ENCODE measurements around the gene GPC6.

The GPC6 gene

GRCh38 chr13:94419925-94420305 lies 1193.3 kb downstream of the GPC6 start:
- DNase-seq (ENCODE audit: extremely low spot score), result no peak
- CTCF ChIA-PET, result interaction anchor here (0.6 to 1.1 kb wide), 2 partner anchors 50 to 58 kb away, joined by 4 read pairs; no protein-coding TSS in a partner anchor
- TF ChIP-seq HDGF (IDR thresholded peaks at IDR 0.05; ENCODE audit: borderline replicate concordance) (no peak), ARNT (IDR thresholded peaks at IDR 0.05) (no peak), ZNF384 (IDR thresholded peaks at IDR 0.05) (no peak), CTBP1 (IDR thresholded peaks at IDR 0.05; ENCODE audit: borderline replicate concordance) (no peak), FOXM1 (IDR thresholded peaks at IDR 0.05; ENCODE audit: borderline replicate concordance) (no peak), FOXK2 (IDR thresholded peaks at IDR 0.05) (no peak), TARDBP (IDR thresholded peaks at IDR 0.05) (no peak), BHLHE40 (IDR thresholded peaks at IDR 0.05; ENCODE audit: borderline replicate concordance) (no peak), SUZ12 (IDR thresholded peaks at IDR 0.05) (no peak), FOXA1 (IDR thresholded peaks at IDR 0.05) (no peak), NFRKB (IDR thresholded peaks at IDR 0.05) (no peak), L3MBTL2 (conservative IDR thresholded peaks at IDR 0.05) (no peak)
- POLR2A ChIA-PET, result no interaction called here

GRCh38 chr13:94427313-94427953 lies 1200.8 kb downstream of the GPC6 start:
- no peak for TF ChIP-seq FOXA1 (IDR thresholded peaks at IDR 0.05)
- POLR2A ChIA-PET, result no interaction called here
- no peak for DNase-seq (ENCODE audit: extremely low spot score)
- CTCF ChIA-PET, result interaction anchor here (0.6 to 1.4 kb wide), 3 partner anchors 8 to 1526 kb away, joined by 3 to 7 read pairs (median 3); no protein-coding TSS in a partner anchor

GRCh38 chr13:94431574-94431973 lies 1205.0 kb downstream of the GPC6 start:
- TF ChIP-seq ELF4 (IDR thresholded peaks at IDR 0.05), result no peak
- TF ChIP-seq L3MBTL2 (conservative IDR thresholded peaks at IDR 0.05), result no peak
- TF ChIP-seq NFRKB (IDR thresholded peaks at IDR 0.05), result no peak
- peak; percentile 43 for DNase-seq (ENCODE audit: extremely low spot score)
- ChIA-PET CTCF (interaction anchor here (1.1 to 10.7 kb wide), 3 partner anchors 9 to 188 kb away, joined by 3 to 175 read pairs (median 29); no protein-coding TSS in a partner anchor), POLR2A (interaction anchor here (1.0 kb wide), 1 partner anchor 164 kb away, joined by 6 read pairs; the partner anchor contains the start of gene TGDS)

- TF ChIP-seq BHLHE40 (IDR thresholded peaks at IDR 0.05; ENCODE audit: borderline replicate concordance), result no peak
- TF ChIP-seq LEF1 (IDR thresholded peaks at IDR 0.05; ENCODE audit: borderline replicate concordance), result no peak
- no peak for TF ChIP-seq PKNOX1 (IDR thresholded peaks at IDR 0.05)
- TF ChIP-seq CTBP1 (IDR thresholded peaks at IDR 0.05; ENCODE audit: borderline replicate concordance), result no peak
- TF ChIP-seq ELF4 (IDR thresholded peaks at IDR 0.05), result no peak
- TF ChIP-seq ARNT (IDR thresholded peaks at IDR 0.05), result no peak
- TF ChIP-seq FOXM1 (IDR thresholded peaks at IDR 0.05; ENCODE audit: borderline replicate concordance), result no peak
- no peak for DNase-seq (ENCODE audit: extremely low spot score)
- CTCF ChIA-PET, result interaction anchor here (1.1 to 10.7 kb wide), 3 partner anchors 9 to 188 kb away, joined by 3 to 175 read pairs (median 29); no protein-coding TSS in a partner anchor
- POLR2A ChIA-PET, result interaction anchor here (1.0 to 5.4 kb wide), 2 partner anchors 118 to 164 kb away, joined by 6 to 46 read pairs; partner anchors contain the start of gene TGDS
Observed at GRCh38 chr13:94431987-94432386, 1205.4 kb downstream of the GPC6 start.

- ChIA-PET CTCF (interaction anchor here (0.5 to 10.7 kb wide), 12 partner anchors 9 to 1282 kb away, joined by 3 to 175 read pairs (median 4); partner anchors contain the start of gene TGDS), POLR2A (interaction anchor here (0.6 to 5.4 kb wide), 6 partner anchors 47 to 184 kb away, joined by 3 to 46 read pairs (median 4); partner anchors contain the start of genes GPR180 and TGDS)
- peak; percentile 67 for DNase-seq (ENCODE audit: extremely low spot score)
- TF ChIP-seq CTBP1 (IDR thresholded peaks at IDR 0.05; ENCODE audit: borderline replicate concordance), result no peak
- TF ChIP-seq FOXK2 (IDR thresholded peaks at IDR 0.05), result no peak
- TF ChIP-seq FOXA1 (IDR thresholded peaks at IDR 0.05), result no peak
- TF ChIP-seq ARNT (IDR thresholded peaks at IDR 0.05), result no peak
- no peak for TF ChIP-seq SP1 (IDR thresholded peaks at IDR 0.05)
Observed at GRCh38 chr13:94433055-94433961, 1206.7 kb downstream of the GPC6 start.

- POLR2A ChIA-PET, result interaction anchor here (0.9 to 5.4 kb wide), 2 partner anchors 10 to 114 kb away, joined by 3 to 46 read pairs; no protein-coding TSS in a partner anchor
Observed at GRCh38 chr13:94435604-94436226, 1209.1 kb downstream of the GPC6 start.

More at GRCh38 chr13:94435604-94436226, 1209.1 kb downstream of the GPC6 start:
- DNase-seq (ENCODE audit: extremely low spot score), result peak; percentile 80
- CTCF ChIA-PET, result interaction anchor here (0.6 to 10.7 kb wide), 18 partner anchors 9 to 1855 kb away, joined by 3 to 175 read pairs (median 3); no protein-coding TSS in a partner anchor
- TF ChIP-seq NFRKB (IDR thresholded peaks at IDR 0.05) (no peak), L3MBTL2 (conservative IDR thresholded peaks at IDR 0.05) (no peak), TARDBP (IDR thresholded peaks at IDR 0.05) (no peak), SP1 (IDR thresholded peaks at IDR 0.05) (no peak), FOXK2 (IDR thresholded peaks at IDR 0.05) (no peak), ARNT (IDR thresholded peaks at IDR 0.05) (no peak), PKNOX1 (IDR thresholded peaks at IDR 0.05) (no peak), FOXA1 (IDR thresholded peaks at IDR 0.05) (no peak), FOXM1 (IDR thresholded peaks at IDR 0.05; ENCODE audit: borderline replicate concordance) (no peak), ZNF384 (IDR thresholded peaks at IDR 0.05) (no peak), CTBP1 (IDR thresholded peaks at IDR 0.05; ENCODE audit: borderline replicate concordance) (no peak), LEF1 (IDR thresholded peaks at IDR 0.05; ENCODE audit: borderline replicate concordance) (no peak), ELF4 (IDR thresholded peaks at IDR 0.05) (no peak), SUZ12 (IDR thresholded peaks at IDR 0.05) (no peak), HDGF (IDR thresholded peaks at IDR 0.05; ENCODE audit: borderline replicate concordance) (no peak), BHLHE40 (IDR thresholded peaks at IDR 0.05; ENCODE audit: borderline replicate concordance) (no peak)
